HG03196 (cell line): ENCODE measurements around the gene KCNIP2.
"Not testable (repeated sequence)": the region's sequence is repeated elsewhere in the genome, so short reads cannot be mapped to it uniquely, and the experiment has no call there.

Experiments used
- ATAC-seq: cut with Tn5 transposase; IDR thresholded peaks from one replicate; pipeline ENCODE4 v1.9.1; 2021; ENCODE audit not compliant: unreplicated experiment

Gene KCNIP2

GRCh38 chr10:101829561-101830315, 13.9 kb downstream of the KCNIP2 start:
- peak; percentile 1 for ATAC-seq

GRCh38 chr10:101828766-101829551, 14.6 kb downstream of the KCNIP2 start:
- ATAC-seq: no peak

GRCh38 chr10:101827919-101828600, 15.5 kb downstream of the KCNIP2 start:
- no peak for ATAC-seq

- ATAC-seq: no peak
These were observed 16.7 kb downstream of the KCNIP2 start for GRCh38 chr10:101826852-101827434.

- ATAC-seq: no peak
These were observed 18.9 kb downstream of the KCNIP2 start for GRCh38 chr10:101824736-101825135.

GRCh38 chr10:101818872-101819633, 24.5 kb downstream of the KCNIP2 start:
- peak; percentile 7 for ATAC-seq

- peak; percentile 90 for ATAC-seq
These were observed 25.3 kb downstream of the KCNIP2 start, which contains the start of gene OGA for GRCh38 chr10:101818119-101818871. Gene OGA (minus strand): TSS chr10:101818444. CDS start chr10:101818022, 422 bp downstream.

GRCh38 chr10:101817337-101818118, 26.1 kb downstream of the KCNIP2 start:
- peak; percentile 7 for ATAC-seq

GRCh38 chr10:101816913-101817336, 26.7 kb downstream of the KCNIP2 start:
- ATAC-seq: no peak

- ATAC-seq: no peak
These were observed 27.2 kb downstream of the KCNIP2 start for GRCh38 chr10:101816376-101816775.

GRCh38 chr10:101814466-101815071, 29.0 kb downstream of the KCNIP2 start:
- ATAC-seq: no peak

- no peak for ATAC-seq
These were observed 31.0 kb downstream of the KCNIP2 start for GRCh38 chr10:101812606-101813005.

GRCh38 chr10:101807158-101807557, 36.4 kb downstream of the KCNIP2 start:
- ATAC-seq: no peak

- no peak for ATAC-seq
These were observed 40.1 kb downstream of the KCNIP2 start for GRCh38 chr10:101803511-101803910.

GRCh38 chr10:101797403-101798059, 46.1 kb downstream of the KCNIP2 start:
- no peak for ATAC-seq

- no peak for ATAC-seq
These were observed 50.1 kb downstream of the KCNIP2 start for GRCh38 chr10:101793526-101793925.

GRCh38 chr10:101789686-101790085, 53.9 kb downstream of the KCNIP2 start:
- ATAC-seq: no peak

- not testable (repeated sequence) for ATAC-seq
These were observed 54.4 kb downstream of the KCNIP2 start for GRCh38 chr10:101789231-101789630.
